ENCODE results near the gene APOO.

APOO gene

DNA sequence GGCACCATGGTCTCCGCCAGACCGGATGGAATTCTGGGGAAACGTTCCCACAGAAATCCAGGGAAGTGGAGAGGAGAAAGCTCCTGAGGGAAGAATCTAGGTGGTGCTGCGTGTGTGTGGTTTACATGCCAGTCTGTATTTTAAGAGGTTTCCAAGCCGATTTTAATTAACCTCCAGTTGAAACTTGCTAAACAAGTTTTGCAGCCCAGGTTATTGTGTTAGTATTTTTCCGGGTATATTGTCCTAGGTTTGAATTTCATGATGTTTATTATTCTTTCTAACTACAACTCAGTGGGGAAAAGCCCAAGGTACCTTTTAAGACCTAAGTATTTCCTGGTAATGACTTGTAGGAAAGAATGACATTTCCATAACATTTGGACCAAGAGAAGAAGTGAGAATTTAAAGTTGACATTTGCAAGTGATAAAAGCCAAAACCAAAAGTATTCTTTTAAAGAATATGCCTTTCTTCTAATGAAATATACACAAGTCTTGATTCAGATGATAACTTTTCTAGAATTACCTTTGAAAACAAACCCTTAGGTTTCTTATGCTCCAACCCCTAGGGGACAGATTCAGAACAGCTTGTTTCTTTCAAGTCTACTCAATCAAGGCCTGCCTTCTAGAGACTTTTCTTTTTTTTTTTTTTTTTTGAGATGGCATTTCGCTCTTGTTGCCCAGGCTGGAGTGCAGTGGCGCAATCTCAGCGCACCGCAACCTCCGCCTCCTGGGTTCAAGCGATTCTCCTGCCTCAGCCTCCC, 110.2 kb downstream of the APOO start:
- H3K4me3 ChIP-seq (ENCODE audit: low read depth, low read length) = no peak overlapping the region
- no peak for DNase-seq (ENCODE audit: low read depth)

DNA sequence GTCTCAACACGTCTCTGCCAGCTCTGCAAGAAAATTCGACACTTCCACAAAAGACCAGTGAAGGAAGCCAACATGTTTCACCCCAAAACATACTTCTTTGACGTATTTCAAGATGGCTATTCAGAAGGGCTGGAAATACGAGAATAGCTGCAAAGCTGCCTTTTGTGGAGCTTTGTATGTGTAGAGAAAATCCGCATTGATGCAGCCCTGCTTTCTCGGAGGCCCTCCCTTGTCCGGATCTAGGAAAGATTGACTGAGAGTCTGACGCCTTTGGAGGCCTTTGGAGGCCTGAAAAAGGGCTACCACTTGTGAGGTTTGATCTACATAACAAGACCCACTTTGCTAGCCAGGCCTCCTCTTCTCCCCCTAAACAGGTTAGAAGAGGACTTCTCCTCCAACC, 112.5 kb downstream of the APOO start:
- no peak for DNase-seq (ENCODE audit: low read depth)

GRCh38 chrX:23792861-23793553, 114.7 kb downstream of the APOO start:
- no peak for DNase-seq (ENCODE audit: low read depth)
- H3K4me3 ChIP-seq (ENCODE audit: low read depth, low read length) = no peak overlapping the region

More for the DNA sequence above, 112.5 kb downstream of the APOO start:
- no peak overlapping the region for H3K4me3 ChIP-seq (ENCODE audit: low read depth, low read length)

DNA sequence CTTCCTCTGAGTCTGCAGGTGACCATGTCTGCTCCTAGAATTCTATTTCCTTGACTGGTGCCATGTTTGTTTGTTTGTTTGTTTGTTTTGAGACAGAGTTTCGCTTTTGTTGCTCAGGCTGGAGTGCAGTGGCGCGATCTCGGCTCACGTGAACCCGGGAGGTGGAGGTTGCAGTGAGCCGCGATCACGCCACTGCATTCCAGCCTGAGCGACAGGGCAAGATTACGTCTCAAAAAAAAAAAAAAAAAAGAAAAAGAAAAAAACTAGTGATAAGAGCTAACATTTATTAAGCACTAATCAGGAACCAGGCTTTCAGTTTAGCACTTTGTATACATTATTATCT, 117.6 kb downstream of the APOO start:
- DNase-seq (ENCODE audit: low read depth) = no peak
- H3K4me3 ChIP-seq (ENCODE audit: low read depth, low read length) = no peak overlapping the region

DNA sequence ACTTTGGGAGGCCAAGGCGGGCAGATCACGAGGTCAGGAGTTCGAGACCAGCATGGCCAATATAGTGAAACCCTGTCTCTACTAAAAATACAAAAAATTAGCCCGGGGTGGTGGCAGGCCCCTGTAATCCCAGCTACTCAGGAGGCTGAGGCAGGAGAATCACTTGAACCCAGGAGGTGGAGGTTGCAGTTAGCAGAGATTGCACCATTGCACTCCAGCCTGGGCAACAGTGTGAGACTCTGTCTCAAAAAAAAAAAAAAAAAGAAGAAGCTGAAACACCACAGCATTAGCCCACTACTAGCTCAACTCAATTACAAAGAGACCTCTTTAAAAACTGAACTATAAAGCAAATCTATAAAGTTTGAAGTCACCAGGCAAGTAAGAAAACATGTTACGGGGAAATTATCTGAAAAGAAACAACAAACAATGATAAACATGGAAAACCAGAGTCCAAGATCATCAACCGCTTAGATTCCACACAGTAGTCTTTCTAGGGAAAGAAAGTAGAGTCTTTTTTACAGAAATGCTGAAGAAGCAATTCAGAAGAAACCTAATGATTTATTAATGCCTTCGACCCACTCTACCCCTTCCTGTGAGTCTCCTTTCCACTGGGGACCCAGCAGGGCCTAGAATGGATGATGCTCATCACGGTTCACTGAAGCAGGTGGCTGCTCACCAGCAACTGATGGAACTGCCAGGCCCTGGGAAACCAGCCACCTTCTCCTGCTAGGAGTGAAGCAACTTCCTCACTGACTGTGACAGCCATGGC, 118.2 kb downstream of the APOO start:
- no peak for DNase-seq (ENCODE audit: low read depth)
- no peak overlapping the region for H3K4me3 ChIP-seq (ENCODE audit: low read depth, low read length)

DNA sequence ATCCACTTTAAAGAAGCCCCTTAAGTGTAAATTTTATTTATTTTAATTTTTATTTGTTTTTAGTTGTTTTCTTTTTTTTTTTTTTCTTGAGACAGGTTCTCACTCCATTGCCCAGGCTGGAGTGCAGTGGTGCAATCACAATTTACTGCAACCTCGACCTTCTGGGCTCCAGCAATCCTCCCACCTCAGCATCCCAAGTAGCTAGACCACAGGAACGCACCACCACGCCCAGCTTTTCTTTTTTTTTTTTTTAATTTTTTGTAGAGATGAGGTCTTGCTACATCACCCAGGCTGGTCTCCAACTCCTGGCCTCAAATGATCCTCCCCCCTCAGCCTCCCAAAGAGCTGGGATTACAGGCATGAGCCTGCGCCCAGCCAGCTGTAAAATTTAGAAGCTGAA, 118.8 kb downstream of the APOO start:
- H3K4me3 ChIP-seq (ENCODE audit: low read depth, low read length) = no peak overlapping the region
- no peak for DNase-seq (ENCODE audit: low read depth)

GRCh38 chrX:23788521-23788920, 119.2 kb downstream of the APOO start:
- no peak for DNase-seq (ENCODE audit: low read depth)

GRCh38 chrX:23787745-23788118, 120.0 kb downstream of the APOO start:
- H3K4me3 ChIP-seq (ENCODE audit: low read depth, low read length) = no peak overlapping the region
- DNase-seq (ENCODE audit: low read depth) = no peak

More at GRCh38 chrX:23788521-23788920, 119.2 kb downstream of the APOO start:
- no peak overlapping the region for H3K4me3 ChIP-seq (ENCODE audit: low read depth, low read length)

GRCh38 chrX:23786268-23786815, 121.4 kb downstream of the APOO start:
- DNase-seq (ENCODE audit: low read depth) = no peak
- no peak overlapping the region for H3K4me3 ChIP-seq (ENCODE audit: low read depth, low read length)

DNA sequence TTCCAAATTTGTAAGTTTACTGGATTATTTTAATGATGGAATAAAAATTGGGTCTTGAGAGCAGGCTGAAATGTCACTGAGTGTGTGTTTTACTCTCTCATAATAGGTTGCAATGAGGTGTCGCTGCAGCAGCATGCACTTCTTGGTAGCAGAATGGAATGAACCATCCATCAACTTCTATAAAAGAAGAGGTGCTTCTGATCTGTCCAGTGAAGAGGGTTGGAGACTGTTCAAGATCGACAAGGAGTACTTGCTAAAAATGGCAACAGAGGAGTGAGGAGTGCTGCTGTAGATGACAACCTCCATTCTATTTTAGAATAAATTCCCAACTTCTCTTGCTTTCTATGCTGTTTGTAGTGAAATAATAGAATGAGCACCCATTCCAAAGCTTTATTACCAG, 122.2 kb downstream of the APOO start:
- no peak overlapping the region for H3K4me3 ChIP-seq (ENCODE audit: low read depth, low read length)
- no peak for DNase-seq (ENCODE audit: low read depth)

DNA sequence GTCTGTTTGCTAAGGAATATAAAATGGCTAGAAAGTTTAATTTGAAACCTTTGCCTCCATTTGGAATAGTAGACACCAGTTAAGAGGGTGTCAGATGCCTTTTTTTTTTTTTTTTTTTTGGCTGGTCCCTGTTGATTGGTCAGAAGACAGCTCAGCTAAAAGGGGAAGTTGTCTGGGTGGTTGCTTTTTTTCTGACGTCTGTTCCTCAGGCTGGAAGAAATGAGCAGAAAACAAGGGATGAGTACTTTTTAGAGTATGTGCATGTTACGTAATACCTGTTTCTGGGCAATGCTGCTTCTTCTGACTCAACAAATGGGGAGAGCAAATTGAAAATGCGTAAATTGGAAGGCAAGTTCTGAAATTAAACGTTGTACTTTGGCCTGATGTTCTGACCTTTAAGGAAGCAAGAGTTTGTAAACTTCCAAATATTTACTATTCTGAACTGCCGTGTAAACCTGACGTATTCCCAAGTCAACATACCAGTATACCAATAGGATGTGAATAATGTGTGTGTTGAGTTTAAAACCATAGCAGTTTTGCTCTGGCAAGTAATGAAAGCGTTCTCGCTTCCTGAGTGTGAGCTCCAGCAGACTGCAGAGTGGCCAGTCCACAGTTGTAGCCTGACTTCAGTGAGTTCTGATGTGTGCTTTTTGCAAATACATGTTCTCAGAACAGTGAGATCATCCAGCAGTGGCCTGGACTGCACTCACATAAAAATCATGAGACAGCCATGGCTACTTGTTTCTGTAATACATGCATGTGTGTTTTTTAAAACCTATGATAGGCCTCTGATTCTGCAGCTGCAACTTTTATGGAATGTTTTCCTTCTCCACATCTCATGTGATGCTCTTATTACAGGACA, 123.0 kb downstream of the APOO start:
- DNase-seq (ENCODE audit: low read depth) = peak; percentile 65
- peak overlapping the region; percentile 54 for H3K4me3 ChIP-seq (ENCODE audit: low read depth, low read length)

DNA sequence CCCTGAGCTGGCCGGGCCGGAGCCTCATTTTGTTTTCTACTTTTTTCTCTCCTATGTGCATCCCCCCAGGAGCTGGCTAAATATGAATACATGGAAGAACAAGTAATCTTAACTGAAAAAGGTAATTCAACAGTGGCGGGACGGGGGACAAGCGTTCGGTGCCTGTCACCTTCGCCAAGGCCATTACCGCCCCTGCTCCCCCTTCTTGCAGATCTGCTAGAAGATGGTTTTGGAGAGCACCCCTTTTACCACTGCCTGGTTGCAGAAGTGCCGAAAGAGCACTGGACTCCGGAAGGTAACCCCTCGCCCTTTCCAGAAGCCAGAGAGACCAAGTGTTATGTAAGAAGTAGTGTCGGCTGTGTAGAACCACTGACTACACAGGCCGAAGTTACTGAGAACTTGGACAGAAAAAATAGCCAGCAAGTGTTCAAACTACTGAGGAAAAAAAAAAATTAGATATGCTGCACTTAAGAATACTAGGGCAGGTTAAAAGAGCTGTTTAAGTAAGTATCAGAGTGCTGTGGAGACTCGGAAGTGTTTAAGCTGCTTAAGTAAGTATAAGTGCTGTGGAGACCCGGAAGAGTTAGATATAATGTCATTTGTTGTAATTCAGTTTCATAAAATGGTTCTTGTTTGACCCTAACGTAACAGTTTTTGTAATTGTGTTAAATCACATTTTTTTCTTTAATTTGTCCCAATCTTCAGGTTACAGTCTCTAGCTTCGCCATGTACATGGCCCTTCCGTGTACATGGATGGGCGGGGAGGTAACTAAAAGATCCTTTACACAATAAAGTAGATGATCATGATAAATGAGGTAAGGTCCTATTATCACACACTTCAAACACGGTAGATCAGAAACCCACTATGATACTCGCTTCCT, 123.9 kb downstream of the APOO start:
- peak overlapping the region; percentile 54 for H3K4me3 ChIP-seq (ENCODE audit: low read depth, low read length)
- DNase-seq (ENCODE audit: low read depth) = no peak
